Measurements from ENCODE around the gene MALT1.
"Not testable (repeated sequence)": the region's sequence is repeated elsewhere in the genome, so short reads cannot be mapped to it uniquely, and the experiment has no call there.

The MALT1 gene

GRCh38 chr18:58745914-58746313, 74.6 kb downstream of the MALT1 start:
- DNase-seq: no peak

DNA sequence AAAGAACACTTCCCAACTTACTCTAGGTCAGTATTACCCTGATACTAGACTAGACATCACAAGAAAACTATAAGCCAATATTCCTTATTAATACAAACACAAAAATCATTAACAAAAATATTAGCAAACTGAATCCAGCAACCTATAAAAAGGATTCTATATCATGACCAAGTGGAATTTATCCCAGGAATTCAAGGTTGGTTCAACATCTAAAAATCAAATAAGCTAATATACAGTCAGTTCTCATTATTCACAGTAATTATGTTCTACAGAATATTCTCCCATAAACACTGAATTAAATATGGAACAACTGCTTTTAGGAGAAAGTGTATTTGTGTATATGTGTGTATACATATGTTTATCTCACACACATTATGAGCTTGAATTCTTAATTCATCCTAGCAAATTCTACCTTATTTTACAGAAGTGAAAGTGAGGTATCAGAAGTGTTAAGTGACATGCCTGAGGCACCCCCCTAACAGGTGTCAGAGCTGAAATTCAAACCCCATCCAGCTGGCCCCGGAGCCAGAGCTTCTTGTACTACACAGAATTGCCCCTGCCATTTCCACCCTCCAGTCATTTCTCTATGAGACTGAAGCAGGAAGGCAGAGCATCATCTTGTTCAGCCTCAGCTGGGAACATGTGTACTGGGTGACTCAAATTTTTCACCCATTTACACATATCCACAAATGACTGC, 77.8 kb downstream of the MALT1 start:
- no peak for DNase-seq

GRCh38 chr18:58753976-58754375, 82.7 kb downstream of the MALT1 start:
- no peak for DNase-seq

- no peak for DNase-seq
Measured at GRCh38 chr18:58754544-58755068, 83.3 kb downstream of the MALT1 start.

DNA sequence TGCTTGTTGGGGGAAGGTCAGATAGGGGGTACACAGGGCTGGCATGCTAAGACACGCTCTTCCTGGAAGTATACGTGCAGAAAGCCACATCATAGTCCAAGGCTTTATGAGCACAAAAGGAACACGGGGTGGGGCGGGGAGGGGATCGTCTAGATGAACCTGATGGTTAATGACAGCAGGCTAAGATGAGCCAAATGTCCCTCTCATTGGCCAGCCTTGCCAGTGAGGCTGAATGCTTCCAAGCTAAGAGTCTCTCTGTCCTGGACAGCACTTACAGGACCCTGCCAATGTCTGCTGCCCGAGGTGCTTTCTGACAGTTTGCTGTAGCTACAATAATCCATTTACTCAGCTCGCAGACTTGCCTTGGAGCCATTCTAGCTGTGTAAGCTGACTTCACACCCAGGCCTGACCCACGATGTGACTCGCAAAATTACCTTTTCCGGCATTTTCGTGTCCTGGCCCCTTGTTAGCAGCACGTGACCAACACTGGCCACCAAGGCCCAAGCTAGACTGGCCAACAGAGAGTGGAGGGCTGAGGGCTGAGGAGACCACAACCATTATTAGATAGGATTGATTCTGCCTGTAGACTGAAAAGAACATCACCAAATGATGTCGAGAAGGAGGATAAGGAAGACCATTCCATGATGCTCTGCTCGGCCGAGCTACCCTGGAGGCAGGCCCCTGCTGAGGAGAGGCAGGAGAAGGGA, 84.2 kb downstream of the MALT1 start:
- DNase-seq: no peak

DNA sequence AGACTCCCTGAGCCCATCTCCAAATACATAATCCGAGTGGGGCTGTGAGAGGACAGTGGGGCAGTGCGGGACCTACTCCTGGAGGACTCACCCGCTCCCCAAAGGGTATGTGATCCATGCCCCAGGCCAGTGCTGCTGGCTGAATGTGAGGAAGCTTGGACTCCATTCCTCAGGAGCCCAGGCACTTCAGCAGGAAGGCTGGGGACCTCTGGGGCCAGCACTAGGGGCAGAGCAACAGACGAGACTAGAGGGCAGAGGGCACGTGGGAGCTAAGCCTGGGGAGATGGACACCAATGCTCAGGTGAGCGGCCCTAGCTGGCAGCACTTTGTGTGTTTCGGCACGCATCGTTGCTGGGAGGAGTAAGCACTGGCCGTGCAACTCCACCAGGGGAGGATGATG, 84.9 kb downstream of the MALT1 start:
- no peak for DNase-seq

DNA sequence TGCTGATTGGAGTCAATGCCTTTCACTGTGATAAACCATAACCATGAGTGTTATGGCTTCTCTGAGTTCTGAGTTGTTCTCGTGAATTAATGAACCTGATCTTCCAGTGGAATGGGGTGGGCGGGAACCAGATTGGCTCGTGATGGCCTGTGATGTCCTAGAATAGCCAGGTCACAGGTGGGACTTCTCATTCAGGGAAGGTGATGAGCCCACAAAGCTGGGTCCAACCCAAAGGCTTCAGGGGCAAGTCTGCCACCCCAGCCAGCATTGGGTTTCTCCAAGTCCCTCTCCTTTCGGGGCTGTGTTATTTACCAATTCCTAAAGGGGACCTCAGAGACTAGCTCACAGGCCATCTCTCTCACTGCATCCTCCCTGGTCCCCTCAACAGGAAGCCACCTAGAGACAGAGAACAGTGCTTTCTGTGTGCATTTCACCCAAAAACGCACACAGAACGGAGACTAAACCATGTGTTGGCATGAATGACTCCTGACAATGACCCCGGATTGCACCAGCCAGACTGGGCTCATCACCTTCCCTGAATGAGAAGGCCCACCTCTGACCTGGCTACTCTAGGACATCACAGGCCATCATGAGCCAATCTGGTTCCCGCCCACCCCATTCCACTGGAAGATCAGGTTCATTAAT, 85.5 kb downstream of the MALT1 start:
- no peak for DNase-seq

DNA sequence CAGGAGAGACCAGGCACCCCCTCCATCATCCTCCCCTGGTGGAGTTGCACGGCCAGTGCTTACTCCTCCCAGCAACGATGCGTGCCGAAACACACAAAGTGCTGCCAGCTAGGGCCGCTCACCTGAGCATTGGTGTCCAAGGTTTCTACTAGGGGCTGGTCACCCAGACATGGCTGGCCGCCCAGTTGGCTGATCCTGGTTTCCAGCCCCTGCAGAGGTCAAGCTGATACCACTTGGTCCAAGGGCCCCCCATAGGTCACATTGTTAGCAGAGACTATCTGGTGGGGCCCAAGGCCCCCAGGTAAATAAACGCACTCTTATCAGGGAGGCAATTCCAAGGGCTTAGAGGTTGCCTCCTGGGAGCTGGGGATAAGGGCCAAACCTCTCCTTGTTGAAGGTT, 86.1 kb downstream of the MALT1 start:
- not testable (repeated sequence) for DNase-seq

- DNase-seq: no peak
Measured at GRCh38 chr18:58758046-58758445, 86.8 kb downstream of the MALT1 start.

GRCh38 chr18:58758606-58759005, 87.3 kb downstream of the MALT1 start:
- no peak for DNase-seq

DNA sequence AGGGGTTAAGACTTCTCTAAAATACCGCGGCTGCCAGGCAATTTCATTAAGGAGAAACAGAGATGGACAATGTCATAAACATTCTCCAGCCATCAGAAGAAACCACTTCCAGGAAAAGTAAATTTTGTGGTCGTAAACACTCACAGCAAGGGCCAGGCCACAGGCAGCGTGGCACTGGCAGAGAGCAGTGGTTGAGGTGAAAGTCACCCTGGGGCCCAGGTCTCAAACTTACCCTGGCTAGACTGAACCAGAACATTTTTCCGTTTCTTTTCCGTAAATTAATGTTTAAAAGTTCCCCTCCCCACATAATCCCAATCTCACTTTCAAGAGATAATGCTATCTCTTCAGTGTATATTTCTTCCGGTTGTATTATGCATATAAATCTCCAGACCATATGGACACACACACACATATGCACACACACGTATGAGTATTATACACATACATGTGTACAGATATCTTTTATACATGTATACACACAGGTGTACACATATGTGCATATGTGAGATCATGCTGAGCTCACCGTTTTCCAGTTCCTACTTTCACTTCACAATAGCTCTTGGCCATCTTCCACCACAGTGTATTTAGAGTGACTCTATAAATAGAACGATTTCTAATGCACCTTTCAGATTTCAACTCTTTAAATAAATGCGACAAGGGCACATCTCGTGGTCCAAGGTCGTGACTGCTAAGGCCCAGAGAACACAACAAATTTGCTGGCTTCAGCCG, 90.1 kb downstream of the MALT1 start:
- no peak for DNase-seq

- no peak for DNase-seq
Measured at GRCh38 chr18:58761970-58762780, 90.9 kb downstream of the MALT1 start.

GRCh38 chr18:58762781-58763171, 91.5 kb downstream of the MALT1 start:
- no peak for DNase-seq

GRCh38 chr18:58766164-58766563, 94.9 kb downstream of the MALT1 start:
- no peak for DNase-seq

DNA sequence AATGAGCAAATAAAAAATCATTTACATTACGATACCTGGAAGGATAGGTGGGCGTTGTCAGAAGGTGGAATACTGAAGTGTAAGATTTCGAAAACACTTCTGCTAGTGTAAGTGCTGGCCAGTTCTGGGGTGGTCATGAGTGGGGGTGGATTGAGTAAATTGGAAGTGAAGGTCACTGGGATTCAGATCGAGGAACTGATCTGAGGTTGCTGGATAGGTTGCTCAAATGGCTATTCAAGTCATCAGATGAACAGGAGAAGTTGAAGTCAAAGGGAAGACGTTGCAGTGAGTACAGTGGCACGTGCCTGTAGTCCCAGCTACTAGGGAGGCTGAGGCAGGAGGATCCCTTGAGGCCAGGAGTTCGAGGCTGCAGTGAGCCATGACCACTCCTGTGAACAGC, 95.7 kb downstream of the MALT1 start:
- DNase-seq: no peak

DNA sequence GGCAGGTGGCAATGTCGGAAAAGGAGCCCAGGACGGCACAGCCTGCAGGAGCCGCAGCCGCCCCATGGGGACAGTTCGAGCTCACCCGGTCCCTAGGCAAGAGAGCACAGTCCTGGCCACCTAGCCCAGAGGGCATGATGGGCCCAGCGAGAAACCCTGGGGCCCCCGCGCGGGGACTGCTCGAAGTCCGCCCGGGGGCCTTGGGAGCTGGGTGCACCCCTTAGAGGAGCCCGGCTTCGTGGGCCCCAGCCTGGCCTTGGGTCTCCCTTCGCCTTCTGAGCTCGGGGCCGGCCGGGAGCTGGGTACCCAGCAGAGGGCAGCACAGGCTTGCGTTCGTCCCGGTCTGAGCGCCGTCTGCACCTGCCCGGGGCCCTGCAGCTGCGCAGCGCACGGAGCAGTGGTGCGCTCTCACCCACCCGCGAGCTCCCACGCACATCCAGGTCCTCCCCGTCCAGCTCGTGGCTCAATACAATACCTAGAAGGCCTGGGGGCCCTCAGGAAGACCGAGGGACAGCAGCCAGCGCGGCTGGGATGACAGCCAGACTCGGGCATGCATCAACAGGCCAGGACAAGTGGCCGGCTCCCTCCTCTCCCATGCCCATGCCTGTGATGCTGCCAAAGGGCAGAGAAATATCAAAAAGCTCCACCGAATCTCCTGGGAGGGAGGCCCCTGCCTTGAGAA, 97.2 kb downstream of the MALT1 start:
- peak; percentile 68 for DNase-seq

GRCh38 chr18:58769321-58769720, 98.1 kb downstream of the MALT1 start:
- no peak for DNase-seq

DNA sequence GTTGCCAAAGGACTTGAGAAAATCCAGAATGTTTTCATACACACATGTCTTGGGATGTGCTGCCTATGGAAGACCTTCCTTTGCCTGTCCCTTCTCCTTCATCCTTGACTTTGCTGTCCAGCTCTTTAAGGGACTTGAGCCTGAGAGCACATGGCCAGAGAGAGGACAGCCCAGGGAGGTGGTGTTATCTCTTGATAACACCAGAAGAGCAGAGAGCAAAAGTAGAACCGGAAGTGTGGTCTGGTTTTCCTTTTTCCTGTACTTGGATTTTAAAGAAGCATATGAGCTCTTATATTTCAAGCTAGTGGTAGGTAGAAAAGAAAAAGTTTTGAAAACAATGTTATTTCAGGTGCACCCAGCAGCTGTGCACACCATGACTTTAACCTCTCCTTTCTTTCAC, 99.3 kb downstream of the MALT1 start:
- no peak for DNase-seq

DNA sequence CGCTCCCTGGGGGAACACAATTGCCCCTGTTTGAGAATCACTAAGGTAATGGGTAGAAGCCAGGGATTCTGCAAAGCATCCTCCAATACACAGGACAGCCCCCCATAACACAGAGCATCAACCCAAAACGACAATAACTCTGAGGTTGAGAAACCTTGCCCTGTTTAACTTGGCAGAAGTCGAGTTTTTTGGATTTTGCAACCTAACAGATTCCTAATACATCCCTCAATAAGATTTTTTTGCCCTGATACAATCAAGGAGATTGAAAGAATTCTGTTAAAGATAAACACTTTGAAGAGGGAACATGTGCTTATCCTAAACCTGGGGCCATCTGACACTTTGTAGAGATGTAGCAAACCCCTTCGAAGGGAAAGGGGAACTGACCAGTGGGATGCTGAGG, 100.9 kb downstream of the MALT1 start:
- DNase-seq: no peak

DNA sequence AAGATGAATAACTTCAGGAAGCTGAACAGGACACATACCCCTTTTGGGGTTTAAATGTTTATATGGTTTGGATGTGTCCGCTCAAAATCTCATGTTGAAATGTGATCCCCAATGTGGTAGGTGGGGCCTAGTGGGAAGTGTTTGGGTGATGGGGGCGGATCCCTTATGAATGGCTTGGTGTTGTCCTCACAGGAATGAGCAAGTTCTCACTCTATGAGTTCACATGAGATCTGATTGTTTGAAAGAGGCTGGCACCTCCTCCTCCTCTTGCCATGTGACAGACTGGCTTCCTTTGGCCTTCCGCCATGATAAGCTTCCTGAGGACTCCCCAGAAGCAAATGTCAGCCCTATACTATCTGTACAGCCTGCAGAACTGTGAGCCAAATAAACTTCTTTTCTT, 104.8 kb downstream of the MALT1 start:
- DNase-seq: no peak

- DNase-seq: not testable (repeated sequence)
Measured at GRCh38 chr18:58776541-58776940, 105.3 kb downstream of the MALT1 start.

DNA sequence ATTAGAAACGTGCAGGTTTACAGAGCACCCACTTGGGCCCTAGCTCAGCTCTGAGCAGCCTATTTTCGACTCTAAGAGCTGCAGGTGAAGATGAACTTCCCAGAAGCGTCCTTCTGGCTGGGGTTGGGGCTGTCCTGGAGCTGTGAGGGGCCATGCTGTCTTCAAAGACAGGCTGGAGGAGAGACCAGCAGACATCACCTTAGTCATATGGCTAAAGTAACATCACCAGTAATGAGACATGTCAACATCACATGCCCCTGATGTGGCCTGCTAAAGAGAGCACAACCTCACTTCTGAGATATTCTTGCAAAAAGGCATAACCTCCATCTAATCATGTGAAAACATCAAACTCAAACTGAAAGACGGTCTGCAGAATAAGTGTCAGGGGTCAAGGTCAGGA, 106.2 kb downstream of the MALT1 start:
- no peak for DNase-seq

All from activated CD4-positive, alpha-beta T cell treated with anti-CD3 and anti-CD28 coated beads, Interleukin-2, amount 50 U/mL, for 1 hour (primary cell).